ENCODE measurements around the gene ANO6. TPM values are rescaled to one million over a fixed set of nuclear protein-coding genes. Genes with fewer than 3 reads are reported as not detected.

The ANO6 gene
- total RNA-seq, 1 experiment from 2014 or later: 18.1 TPM

GRCh38 chr12:45270951-45271350 lies 55.1 kb downstream of the ANO6 start:
- H2AFZ ChIP-seq (ENCODE audit: low read length): no peak overlapping the region
- no peaks in the 10 kb centered on the region for H3F3A ChIP-seq (ENCODE audit: low read length, unreplicated experiment)
- no peak overlapping the region for H3K27ac ChIP-seq (ENCODE audit: low read length)
- H3K9ac ChIP-seq (ENCODE audit: low read length): no peak overlapping the region
- TF ChIP-seq, protein P1, sequence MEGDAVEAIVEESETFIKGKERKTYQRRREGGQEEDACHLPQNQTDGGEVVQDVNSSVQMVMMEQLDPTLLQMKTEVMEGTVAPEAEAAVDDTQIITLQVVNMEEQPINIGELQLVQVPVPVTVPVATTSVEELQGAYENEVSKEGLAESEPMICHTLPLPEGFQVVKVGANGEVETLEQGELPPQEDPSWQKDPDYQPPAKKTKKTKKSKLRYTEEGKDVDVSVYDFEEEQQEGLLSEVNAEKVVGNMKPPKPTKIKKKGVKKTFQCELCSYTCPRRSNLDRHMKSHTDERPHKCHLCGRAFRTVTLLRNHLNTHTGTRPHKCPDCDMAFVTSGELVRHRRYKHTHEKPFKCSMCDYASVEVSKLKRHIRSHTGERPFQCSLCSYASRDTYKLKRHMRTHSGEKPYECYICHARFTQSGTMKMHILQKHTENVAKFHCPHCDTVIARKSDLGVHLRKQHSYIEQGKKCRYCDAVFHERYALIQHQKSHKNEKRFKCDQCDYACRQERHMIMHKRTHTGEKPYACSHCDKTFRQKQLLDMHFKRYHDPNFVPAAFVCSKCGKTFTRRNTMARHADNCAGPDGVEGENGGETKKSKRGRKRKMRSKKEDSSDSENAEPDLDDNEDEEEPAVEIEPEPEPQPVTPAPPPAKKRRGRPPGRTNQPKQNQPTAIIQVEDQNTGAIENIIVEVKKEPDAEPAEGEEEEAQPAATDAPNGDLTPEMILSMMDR (conservative IDR thresholded peaks at IDR 0.05; ENCODE audit: low read depth, low read length): no peak
- BruUV-seq (replicated peaks): no TSS peak
- intact Hi-C loops (cut with micrococcal nuclease): no loop called here
- H3K9me2 ChIP-seq (replicated peaks; ENCODE audit: low read length): no peaks in the 10 kb centered on the region
- peaks cover 3% of the 10 kb centered on the region for H3K79me2 ChIP-seq (ENCODE audit: low read length)
- no peak for DNase-seq
- no peaks in the 10 kb centered on the region for H3K36me3 ChIP-seq (ENCODE audit: low read depth, low read length)
- H3K4me2 ChIP-seq (ENCODE audit: low read length): no peak overlapping the region
- ATAC-seq: no peak
- H3K4me1 ChIP-seq (ENCODE audit: insufficient read depth, low read length): peaks cover 39% of the 10 kb centered on the region
- no peaks in the 10 kb centered on the region for H3K27me3 ChIP-seq (ENCODE audit: low read length)
- ChIA-PET POLR2A (ENCODE audit: unreplicated experiment) (no interaction called here), CTCF (no interaction called here)
- no peaks in the 10 kb centered on the region for H3K9me3 ChIP-seq (ENCODE audit: low read length)
- H3K4me3 ChIP-seq (ENCODE audit: low read length): no peak overlapping the region
- no peaks in the 10 kb centered on the region for H4K20me1 ChIP-seq (ENCODE audit: low read length)

GRCh38 chr12:45273717-45274271 lies 57.9 kb downstream of the ANO6 start:
- no peaks in the 10 kb centered on the region for H3K9me2 ChIP-seq (replicated peaks; ENCODE audit: low read length)
- H3K4me1 ChIP-seq (ENCODE audit: insufficient read depth, low read length): peaks cover 27% of the 10 kb centered on the region
- H3K27me3 ChIP-seq (ENCODE audit: low read length): no peaks in the 10 kb centered on the region
- no peak overlapping the region for H3K4me3 ChIP-seq (ENCODE audit: low read length)
- H3K79me2 ChIP-seq (ENCODE audit: low read length): peaks cover 3% of the 10 kb centered on the region
- intact Hi-C loops (cut with micrococcal nuclease): no loop called here
- H2AFZ ChIP-seq (ENCODE audit: low read length): no peak overlapping the region
- ChIA-PET CTCF (interaction anchor here (1.0 kb wide), 1 partner anchor 58 kb away, joined by 3 read pairs; the partner anchor contains the start of gene ANO6), POLR2A (ENCODE audit: unreplicated experiment) (interaction anchor here (0.5 kb wide), 1 partner anchor 38 kb away, joined by 3 read pairs; no protein-coding TSS in a partner anchor)
- peak overlapping the region; percentile 74 for H3K27ac ChIP-seq (ENCODE audit: low read length)
- H3K9me3 ChIP-seq (ENCODE audit: low read length): no peaks in the 10 kb centered on the region
- no peaks in the 10 kb centered on the region for H3F3A ChIP-seq (ENCODE audit: low read length, unreplicated experiment)
- peak; percentile 81 for ATAC-seq
- no peaks in the 10 kb centered on the region for H4K20me1 ChIP-seq (ENCODE audit: low read length)
- peak; percentile 92 for DNase-seq
- no peak overlapping the region for H3K9ac ChIP-seq (ENCODE audit: low read length)
- TF ChIP-seq EZH2phosphoT487 (IDR thresholded peaks at IDR 0.05; ENCODE audit: borderline replicate concordance, low read length) (no peak), EZH2 (IDR thresholded peaks at IDR 0.05; ENCODE audit: low read length, unreplicated experiment) (no peak)
- TF ChIP-seq, protein P1 (conservative IDR thresholded peaks at IDR 0.05; ENCODE audit: low read depth, low read length): no peak
- BruUV-seq (replicated peaks): no TSS peak
- H3K36me3 ChIP-seq (ENCODE audit: low read depth, low read length): no peaks in the 10 kb centered on the region
- H3K4me2 ChIP-seq (ENCODE audit: low read length): peak overlapping the region; percentile 31

- no peak for DNase-seq
- ATAC-seq: no peak
- no peaks in the 10 kb centered on the region for H3K9me2 ChIP-seq (replicated peaks; ENCODE audit: low read length)
- no peak overlapping the region for H3K4me2 ChIP-seq (ENCODE audit: low read length)
- TF ChIP-seq EZH2phosphoT487 (IDR thresholded peaks at IDR 0.05; ENCODE audit: borderline replicate concordance, low read length) (no peak), EZH2 (IDR thresholded peaks at IDR 0.05; ENCODE audit: low read length, unreplicated experiment) (no peak)
- TF ChIP-seq, protein P1 (conservative IDR thresholded peaks at IDR 0.05; ENCODE audit: low read depth, low read length): no peak
- H3K9ac ChIP-seq (ENCODE audit: low read length): no peak overlapping the region
- no peaks in the 10 kb centered on the region for H3K79me2 ChIP-seq (ENCODE audit: low read length)
- peaks cover 20% of the 10 kb centered on the region for H3K4me1 ChIP-seq (ENCODE audit: insufficient read depth, low read length)
- no peaks in the 10 kb centered on the region for H3K36me3 ChIP-seq (ENCODE audit: low read depth, low read length)
- no TSS peak for BruUV-seq (replicated peaks)
- POLR2A ChIA-PET (ENCODE audit: unreplicated experiment): no interaction called here
- no peak overlapping the region for H2AFZ ChIP-seq (ENCODE audit: low read length)
- H3K27me3 ChIP-seq (ENCODE audit: low read length): no peaks in the 10 kb centered on the region
- intact Hi-C loops (cut with micrococcal nuclease): no loop called here
- no peaks in the 10 kb centered on the region for H3F3A ChIP-seq (ENCODE audit: low read length, unreplicated experiment)
- H4K20me1 ChIP-seq (ENCODE audit: low read length): no peaks in the 10 kb centered on the region
- H3K9me3 ChIP-seq (ENCODE audit: low read length): no peaks in the 10 kb centered on the region
- no peak overlapping the region for H3K4me3 ChIP-seq (ENCODE audit: low read length)
- H3K27ac ChIP-seq (ENCODE audit: low read length): no peak overlapping the region
- CTCF ChIA-PET: interaction anchor here (0.6 kb wide), 1 partner anchor 41 kb away, joined by 5 read pairs; no protein-coding TSS in a partner anchor
These were observed 60.4 kb downstream of the ANO6 start for GRCh38 chr12:45276154-45276755.

Measured in PC-3 (cell line).